ENCODE results near the gene SCAF11.
A peak's percentile ranks its signal among the peaks of the same experiment; 100 is the strongest.

Gene SCAF11

GRCh38 chr12:45934956-45935355, 55.4 kb downstream of the SCAF11 start:
- peak in 1 of 42 donors; percentile 12 for DNase-seq
- intact Hi-C loops (cut with DNase I) = no loop called here

- intact Hi-C loops (cut with DNase I) = no loop called here
Observed at GRCh38 chr12:45933504-45933903, 56.9 kb downstream of the SCAF11 start.

GRCh38 chr12:45930369-45930768, 60.0 kb downstream of the SCAF11 start:
- intact Hi-C loops (cut with DNase I) = no loop called here
- DNase-seq = no peak

More at GRCh38 chr12:45933504-45933903, 56.9 kb downstream of the SCAF11 start:
- DNase-seq = no peak

GRCh38 chr12:45928309-45928708, 62.1 kb downstream of the SCAF11 start:
- intact Hi-C loops (cut with DNase I) = no loop called here
- DNase-seq = no peak

- intact Hi-C loops (cut with DNase I) = no loop called here
- no peak for DNase-seq
Observed at GRCh38 chr12:45918818-45919217, 71.6 kb downstream of the SCAF11 start.

- DNase-seq = no peak
- intact Hi-C loops (cut with DNase I) = no loop called here
Observed at GRCh38 chr12:45915405-45915804, 75.0 kb downstream of the SCAF11 start.

- no peak for DNase-seq
- intact Hi-C loops (cut with DNase I) = no loop called here
Observed at GRCh38 chr12:45914090-45914489, 76.3 kb downstream of the SCAF11 start.

GRCh38 chr12:45913631-45914030, 76.7 kb downstream of the SCAF11 start:
- no peak for DNase-seq
- intact Hi-C loops (cut with DNase I) = no loop called here

GRCh38 chr12:45912774-45913173, 77.6 kb downstream of the SCAF11 start:
- DNase-seq = no peak
- intact Hi-C loops (cut with DNase I) = no loop called here

GRCh38 chr12:45909041-45909713, 81.2 kb downstream of the SCAF11 start:
- DNase-seq = no peak
- intact Hi-C loops (cut with DNase I) = no loop called here

GRCh38 chr12:45907955-45908354, 82.4 kb downstream of the SCAF11 start:
- intact Hi-C loops (cut with DNase I) = no loop called here
- no peak for DNase-seq

GRCh38 chr12:45898094-45898493, 92.3 kb downstream of the SCAF11 start:
- intact Hi-C loops (cut with DNase I) = no loop called here
- no peak for DNase-seq

- intact Hi-C loops (cut with DNase I) = no loop called here
- DNase-seq = no peak
Observed at GRCh38 chr12:45895961-45896360, 94.4 kb downstream of the SCAF11 start.

- DNase-seq = peak in 22 of 42 donors; percentile 18 to 69 (median 37)
- intact Hi-C loops (cut with DNase I) = no loop called here
Observed at GRCh38 chr12:45893240-45893639, 97.1 kb downstream of the SCAF11 start.

- intact Hi-C loops (cut with DNase I) = no loop called here
- DNase-seq = no peak
Observed at GRCh38 chr12:45890276-45890675, 100.1 kb downstream of the SCAF11 start.

GRCh38 chr12:45887544-45887943, 102.8 kb downstream of the SCAF11 start:
- DNase-seq = no peak
- intact Hi-C loops (cut with DNase I) = no loop called here

- DNase-seq = no peak
- intact Hi-C loops (cut with DNase I) = no loop called here
Observed at GRCh38 chr12:45886685-45887084, 103.7 kb downstream of the SCAF11 start.

GRCh38 chr12:45883187-45883586, 107.2 kb downstream of the SCAF11 start:
- intact Hi-C loops (cut with DNase I) = no loop called here
- no peak for DNase-seq

- DNase-seq = no peak
- intact Hi-C loops (cut with DNase I) = no loop called here
Observed at GRCh38 chr12:45880533-45880932, 109.8 kb downstream of the SCAF11 start.

GRCh38 chr12:45879363-45879895, 110.9 kb downstream of the SCAF11 start:
- intact Hi-C loops (cut with DNase I) = no loop called here
- DNase-seq = no peak

- intact Hi-C loops (cut with DNase I) = no loop called here
- DNase-seq = no peak
Observed at GRCh38 chr12:45878630-45879255, 111.6 kb downstream of the SCAF11 start.

All from head of caudate nucleus (tissue), 42 donors.